Omental fat pad (tissue), 4 donors: ENCODE results near the gene ANK2. TPM values are rescaled to one million over a fixed set of nuclear protein-coding genes. Genes with fewer than 3 reads are reported as not detected.

ENCODE experiments used
- ATAC-seq: fragments of 150-250 bp; one replicate; pipeline ENCODE4 v1.9.1; 2016; ENCODE audit warnings: mild to moderate bottlenecking, moderate library complexity; ENCODE audit not compliant: low FRiP score
- DNase-seq: peaks from one replicate; pipeline ENCODE4 v3.0.0-alpha.2; 2019; ENCODE audit warnings: low spot score
- total RNA-seq, 4 donors: library from RNA; depleted of rRNA; stranded (reverse); fragments of >200 nt; gene quantifications; one replicate each; pipeline ENCODE4 v1.1.0, GENCODE V29; 2016
- TF ChIP-seq, protein P1 (sequence below), 3 donors: fragments of 450-650 bp; IDR thresholded peaks; one replicate each; pipeline ENCODE4 v1.5.1; 2016 to 2017; ENCODE audit warnings: antibody characterized with exemption in 3 of 3, mild to moderate bottlenecking in 3 of 3, moderate library complexity in 2 of 3

ANK2 gene
- total RNA-seq, 4 donors from 2014 or later: 51.4 to 200 (median 84.9) TPM

DNA sequence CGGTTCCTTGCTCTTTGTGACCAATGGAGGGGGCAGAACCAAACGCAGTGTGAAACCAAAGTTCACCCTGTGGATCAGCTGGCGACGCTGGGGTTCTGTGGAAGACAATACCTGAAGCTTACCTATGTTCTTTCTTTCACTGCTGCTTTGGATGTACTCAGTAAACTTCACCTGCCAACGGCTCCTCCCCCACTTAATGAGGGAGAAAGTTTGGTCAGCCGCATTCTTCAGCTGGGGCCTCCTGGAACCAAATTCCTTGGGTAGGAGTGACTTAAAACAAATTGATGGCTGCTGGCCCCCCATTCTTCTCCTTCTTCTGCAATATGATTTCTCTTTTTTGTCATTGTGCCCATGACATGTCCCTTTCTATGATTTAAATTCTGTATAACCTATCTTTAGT, 282.4 kb downstream of the ANK2 start:
- ATAC-seq (no peak), DNase-seq (no peak)
- TF ChIP-seq, protein P1, sequence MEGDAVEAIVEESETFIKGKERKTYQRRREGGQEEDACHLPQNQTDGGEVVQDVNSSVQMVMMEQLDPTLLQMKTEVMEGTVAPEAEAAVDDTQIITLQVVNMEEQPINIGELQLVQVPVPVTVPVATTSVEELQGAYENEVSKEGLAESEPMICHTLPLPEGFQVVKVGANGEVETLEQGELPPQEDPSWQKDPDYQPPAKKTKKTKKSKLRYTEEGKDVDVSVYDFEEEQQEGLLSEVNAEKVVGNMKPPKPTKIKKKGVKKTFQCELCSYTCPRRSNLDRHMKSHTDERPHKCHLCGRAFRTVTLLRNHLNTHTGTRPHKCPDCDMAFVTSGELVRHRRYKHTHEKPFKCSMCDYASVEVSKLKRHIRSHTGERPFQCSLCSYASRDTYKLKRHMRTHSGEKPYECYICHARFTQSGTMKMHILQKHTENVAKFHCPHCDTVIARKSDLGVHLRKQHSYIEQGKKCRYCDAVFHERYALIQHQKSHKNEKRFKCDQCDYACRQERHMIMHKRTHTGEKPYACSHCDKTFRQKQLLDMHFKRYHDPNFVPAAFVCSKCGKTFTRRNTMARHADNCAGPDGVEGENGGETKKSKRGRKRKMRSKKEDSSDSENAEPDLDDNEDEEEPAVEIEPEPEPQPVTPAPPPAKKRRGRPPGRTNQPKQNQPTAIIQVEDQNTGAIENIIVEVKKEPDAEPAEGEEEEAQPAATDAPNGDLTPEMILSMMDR (IDR thresholded peaks at IDR 0.05): no peak

DNA sequence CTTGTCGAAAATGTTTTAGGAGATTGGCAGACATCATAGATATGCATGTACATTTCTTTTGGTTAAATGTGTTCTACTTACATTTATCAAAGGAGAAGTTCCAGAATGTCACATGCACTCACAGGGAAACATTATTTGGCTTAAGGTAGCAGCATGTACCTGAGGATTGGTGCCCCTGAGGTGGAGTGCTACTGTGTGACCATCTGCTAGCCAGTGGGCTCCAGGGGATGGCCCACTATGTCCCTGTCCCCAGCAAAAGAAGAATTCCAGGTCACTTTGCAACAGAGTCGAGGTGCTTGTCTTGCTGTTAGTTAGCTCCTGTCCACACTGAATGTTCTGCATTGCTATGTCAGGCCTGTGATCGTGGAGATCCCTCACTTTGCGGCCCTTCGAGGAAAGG, 283.2 kb downstream of the ANK2 start:
- TF ChIP-seq, protein P1 (IDR thresholded peaks at IDR 0.05): no peak
- DNase-seq (no peak), ATAC-seq (no peak)

DNA sequence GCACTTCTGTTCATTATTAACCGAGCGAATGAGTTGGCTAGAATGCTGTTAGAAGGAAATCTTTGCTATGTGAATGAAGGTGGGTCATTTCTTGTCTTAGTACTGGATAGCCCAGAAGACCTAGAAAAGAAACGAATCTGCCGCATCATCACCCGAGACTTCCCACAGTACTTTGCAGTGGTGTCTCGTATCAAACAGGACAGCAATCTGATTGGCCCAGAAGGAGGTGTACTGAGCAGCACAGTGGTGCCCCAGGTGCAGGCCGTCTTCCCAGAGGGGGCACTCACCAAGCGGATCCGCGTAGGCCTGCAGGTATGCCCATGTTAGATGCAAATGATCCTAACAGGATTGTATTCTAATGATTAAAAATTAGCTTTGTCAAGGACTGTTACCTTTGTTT, 286.3 kb downstream of the ANK2 start:
- ATAC-seq: no peak
- DNase-seq: no peak

DNA sequence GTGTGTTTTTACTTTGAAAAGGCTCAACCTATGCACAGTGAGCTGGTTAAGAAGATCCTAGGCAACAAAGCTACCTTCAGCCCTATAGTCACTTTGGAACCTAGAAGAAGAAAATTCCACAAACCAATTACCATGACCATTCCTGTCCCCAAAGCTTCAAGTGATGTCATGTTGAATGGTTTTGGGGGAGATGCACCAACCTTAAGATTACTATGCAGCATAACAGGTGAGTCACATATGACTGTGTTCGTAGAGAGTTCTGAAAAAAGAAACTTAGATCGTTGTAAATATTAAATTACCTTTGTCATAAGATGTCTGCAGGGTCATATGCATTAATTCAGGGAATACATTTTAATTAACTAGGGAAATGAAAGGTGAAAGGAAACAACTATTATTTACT, 287.1 kb downstream of the ANK2 start:
- DNase-seq: no peak
- no peak for ATAC-seq
- TF ChIP-seq, protein P1 (IDR thresholded peaks at IDR 0.05): no peak

More for the DNA sequence above, 286.3 kb downstream of the ANK2 start:
- TF ChIP-seq, protein P1 (IDR thresholded peaks at IDR 0.05): no peak

DNA sequence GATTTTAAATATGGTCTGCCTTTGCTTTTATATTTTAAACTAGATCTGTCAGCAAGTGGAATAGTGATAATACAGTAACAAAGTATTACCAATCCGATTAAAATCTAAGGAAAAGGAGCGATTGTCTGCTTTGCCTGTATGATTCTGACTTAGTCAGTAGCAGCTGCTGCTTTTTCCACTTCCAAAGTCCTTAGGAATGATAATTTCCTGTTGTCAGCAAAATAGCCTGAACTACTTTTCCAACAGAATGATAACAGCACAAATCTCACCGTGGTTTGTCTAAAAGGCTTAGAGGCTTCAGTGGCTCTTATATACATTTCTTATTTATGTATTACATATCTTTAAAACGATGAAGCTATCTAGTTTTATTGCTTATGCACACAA, 290.0 kb downstream of the ANK2 start:
- TF ChIP-seq, protein P1 (IDR thresholded peaks at IDR 0.05): no peak
- DNase-seq (no peak), ATAC-seq (no peak)

DNA sequence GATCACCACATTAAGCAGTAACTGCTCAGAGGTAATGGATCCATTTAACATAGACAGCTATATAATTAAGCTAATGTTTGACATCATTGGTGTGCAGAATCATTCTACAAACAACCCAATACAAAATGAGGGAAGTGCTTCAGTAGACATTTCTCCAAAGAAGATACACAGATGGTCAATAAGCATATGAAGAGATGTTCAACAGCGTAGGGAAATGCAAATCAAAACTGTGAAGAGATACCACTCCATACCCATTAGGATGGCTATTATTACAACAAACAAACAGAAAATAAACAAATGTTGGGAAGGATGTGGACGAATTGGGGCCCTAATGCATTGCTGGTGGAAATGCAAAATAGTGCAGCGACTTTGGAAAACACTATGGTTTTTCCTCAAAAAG, 294.6 kb downstream of the ANK2 start:
- TF ChIP-seq, protein P1 (IDR thresholded peaks at IDR 0.05): no peak
- no peak for DNase-seq
- no peak for ATAC-seq

DNA sequence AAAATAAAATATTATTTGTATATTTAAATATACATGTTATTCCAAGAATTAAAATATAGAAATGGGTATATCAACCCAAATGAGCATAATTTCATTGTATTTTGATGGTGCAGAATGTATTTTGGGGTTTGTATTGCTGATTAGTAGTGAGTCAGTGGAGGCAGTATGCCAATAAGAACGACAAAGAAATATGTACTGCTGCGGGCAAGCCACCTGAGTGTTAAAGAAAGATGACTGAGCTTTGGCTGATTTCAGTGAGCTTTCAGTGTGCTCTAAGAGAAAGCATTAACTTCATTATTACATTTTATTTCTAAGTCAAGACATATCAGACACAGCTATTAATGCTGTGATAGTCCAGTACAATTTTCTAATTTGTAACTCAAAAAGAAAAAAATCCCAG, 297.8 kb downstream of the ANK2 start:
- TF ChIP-seq, protein P1 (IDR thresholded peaks at IDR 0.05): no peak
- ATAC-seq (no peak), DNase-seq (no peak)
